Tongue (tissue), 2 donors: ENCODE measurements around the gene KRTAP19-2. TPM values are rescaled to one million over a fixed set of nuclear protein-coding genes. Genes with fewer than 3 reads are reported as not detected.

Experiments
- small RNA-seq: library from RNA; depleted of rRNA; stranded (forward); fragments of <200 nt; gene quantifications from one replicate; pipeline ENCODE3, GENCODE V24; 2014; ENCODE audit warnings: low replicate concordance
- total RNA-seq: library from RNA; depleted of rRNA; stranded (reverse); fragments of >200 nt; gene quantifications from one replicate; pipeline ENCODE4 v1.2.3, GENCODE V29; 2014

KRTAP19-2 gene
- total RNA-seq, 1 donor from 2014 or later = not detected

Small RNA genes within 50 kb of the gene (small RNA-seq; reads per million reads assigned to genes)
- not detected for gene AP000567.1
- not detected for gene KRTAP19-10P
- gene KRTAP19-11P = not detected
- not detected for gene KRTAP19-9P

Other genes with a start within 250 kb of the KRTAP19-2 start
- gene KRTAP24-1, start 204.5 kb downstream of the KRTAP19-2 start, total RNA-seq = not detected
- gene KRTAP25-1, start 197.9 kb downstream of the KRTAP19-2 start, total RNA-seq = not detected
- not detected for gene KRTAP26-1, start 167.1 kb downstream of the KRTAP19-2 start, total RNA-seq
- gene KRTAP27-1, start 149.7 kb downstream of the KRTAP19-2 start, total RNA-seq = not detected
- not detected for gene KRTAP23-1, start 138.8 kb downstream of the KRTAP19-2 start, total RNA-seq
- gene KRTAP13-2, start 115.2 kb downstream of the KRTAP19-2 start, total RNA-seq = not detected
- not detected for gene KRTAP13-1, start 91.4 kb downstream of the KRTAP19-2 start, total RNA-seq
- gene KRTAP13-3, start 61.5 kb downstream of the KRTAP19-2 start, total RNA-seq = not detected
- gene KRTAP13-4, start 57.2 kb downstream of the KRTAP19-2 start, total RNA-seq = not detected
- gene KRTAP15-1, start 47.2 kb downstream of the KRTAP19-2 start, total RNA-seq = not detected
- not detected for gene KRTAP19-1, start 7.1 kb downstream of the KRTAP19-2 start, total RNA-seq
- not detected for gene KRTAP19-3, start 4.6 kb upstream of the KRTAP19-2 start, total RNA-seq
- gene KRTAP19-4, start 9.7 kb upstream of the KRTAP19-2 start, total RNA-seq = not detected
- gene KRTAP19-5, start 14.7 kb upstream of the KRTAP19-2 start, total RNA-seq = not detected
- gene KRTAP19-6, start 54.4 kb upstream of the KRTAP19-2 start, total RNA-seq = not detected
- gene KRTAP19-7, start 73.9 kb upstream of the KRTAP19-2 start, total RNA-seq = not detected
- gene KRTAP22-2, start 103.0 kb upstream of the KRTAP19-2 start, total RNA-seq = not detected
- not detected for gene KRTAP6-3, start 105.0 kb upstream of the KRTAP19-2 start, total RNA-seq
- gene KRTAP6-2, start 111.5 kb upstream of the KRTAP19-2 start, total RNA-seq = not detected
- not detected for gene KRTAP22-1, start 113.7 kb upstream of the KRTAP19-2 start, total RNA-seq
- not detected for gene KRTAP6-1, start 126.5 kb upstream of the KRTAP19-2 start, total RNA-seq
- gene KRTAP20-1, start 129.0 kb upstream of the KRTAP19-2 start, total RNA-seq = not detected
- gene KRTAP20-4, start 133.2 kb upstream of the KRTAP19-2 start, total RNA-seq = not detected
- gene KRTAP20-2, start 147.8 kb upstream of the KRTAP19-2 start, total RNA-seq = not detected
- gene KRTAP20-3, start 155.4 kb upstream of the KRTAP19-2 start, total RNA-seq = not detected
- gene KRTAP21-3, start 231.3 kb upstream of the KRTAP19-2 start, total RNA-seq = not detected